ENCODE measurements around the gene KCNQ4.

KCNQ4 gene

DNA sequence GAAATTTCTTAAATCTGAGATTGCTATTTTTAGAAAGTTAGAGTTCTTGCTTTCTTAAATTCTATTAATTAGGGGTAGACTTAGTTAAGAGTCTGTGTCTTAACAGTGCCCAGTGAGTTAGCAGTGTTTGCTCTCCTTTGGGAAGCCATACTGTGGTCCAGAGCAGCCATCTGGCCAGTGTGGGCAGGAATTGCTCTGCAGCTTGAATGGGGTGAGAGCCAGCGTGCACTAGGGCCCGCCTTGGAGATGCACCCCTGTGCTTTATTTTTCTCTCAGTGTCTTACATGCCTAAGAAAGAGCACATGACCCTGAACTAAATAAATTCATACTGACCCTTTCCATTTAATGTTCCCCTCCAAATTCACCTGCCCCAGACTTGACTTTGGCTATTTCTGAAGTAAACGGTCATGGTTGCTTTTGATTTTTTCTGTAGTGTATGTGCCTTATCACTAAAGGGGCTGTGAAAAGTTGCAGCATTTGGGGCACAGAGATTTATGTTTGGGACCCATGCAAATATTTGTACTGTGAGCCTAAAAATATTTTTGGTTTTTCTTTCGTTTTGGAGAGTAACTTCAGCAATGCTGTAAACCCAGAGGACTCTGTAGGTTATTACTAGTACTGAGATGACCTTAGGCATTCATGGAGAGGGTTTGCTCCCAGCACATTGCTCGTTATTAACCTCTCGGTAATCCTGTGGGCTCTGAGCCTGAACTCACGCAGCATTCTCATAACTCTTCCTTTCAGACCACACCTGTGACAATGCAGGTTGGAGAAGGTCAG is 21.3 kb upstream of the KCNQ4 start:
- TF ChIP-seq GATA1 (IDR thresholded peaks at IDR 0.05; ENCODE audit: low read depth, low read length) (no peak), POLR2A (IDR thresholded peaks at IDR 0.05; ENCODE audit: low read length) (no peak)
- no peak for DNase-seq

GRCh38 chr1:40763742-40764532 is 19.6 kb upstream of the KCNQ4 start:
- no peak for TF ChIP-seq GATA1 (IDR thresholded peaks at IDR 0.05; ENCODE audit: low read depth, low read length)
- TF ChIP-seq POLR2A (IDR thresholded peaks at IDR 0.05; ENCODE audit: low read length), result no peak
- DNase-seq, result no peak

GRCh38 chr1:40764981-40765380 is 18.6 kb upstream of the KCNQ4 start:
- DNase-seq, result no peak

GRCh38 chr1:40766017-40766416 is 17.6 kb upstream of the KCNQ4 start:
- TF ChIP-seq POLR2A (IDR thresholded peaks at IDR 0.05; ENCODE audit: low read length), result no peak
- no peak for TF ChIP-seq GATA1 (IDR thresholded peaks at IDR 0.05; ENCODE audit: low read depth, low read length)
- DNase-seq, result no peak

More at GRCh38 chr1:40764981-40765380, 18.6 kb upstream of the KCNQ4 start:
- TF ChIP-seq GATA1 (IDR thresholded peaks at IDR 0.05; ENCODE audit: low read depth, low read length) (no peak), POLR2A (IDR thresholded peaks at IDR 0.05; ENCODE audit: low read length) (no peak)

DNA sequence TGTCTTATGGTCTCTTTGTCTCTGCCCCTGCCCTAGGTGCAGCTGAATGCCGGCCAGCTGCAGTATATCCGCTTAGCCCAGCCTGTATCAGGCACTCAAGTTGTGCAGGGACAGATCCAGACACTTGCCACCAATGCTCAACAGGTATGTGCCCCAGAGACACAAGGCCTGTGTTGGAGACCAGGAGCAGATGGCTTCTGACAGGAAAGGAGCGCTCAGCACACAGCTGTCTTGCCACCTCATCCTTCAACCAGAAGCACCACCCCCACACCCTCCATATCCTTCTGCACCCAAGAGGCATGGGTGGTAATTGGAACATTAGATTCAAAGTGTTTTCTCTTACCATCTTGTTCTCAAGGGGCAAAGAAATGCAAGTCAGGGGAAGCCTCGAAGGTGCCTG is 17.0 kb upstream of the KCNQ4 start:
- DNase-seq, result no peak

GRCh38 chr1:40768146-40768990 is 15.2 kb upstream of the KCNQ4 start:
- DNase-seq, result no peak
- no peak for TF ChIP-seq GATA1 (IDR thresholded peaks at IDR 0.05; ENCODE audit: low read depth, low read length)
- TF ChIP-seq POLR2A (IDR thresholded peaks at IDR 0.05; ENCODE audit: low read length), result no peak

More for the DNA sequence above, 17.0 kb upstream of the KCNQ4 start:
- no peak for TF ChIP-seq GATA1 (IDR thresholded peaks at IDR 0.05; ENCODE audit: low read depth, low read length)

DNA sequence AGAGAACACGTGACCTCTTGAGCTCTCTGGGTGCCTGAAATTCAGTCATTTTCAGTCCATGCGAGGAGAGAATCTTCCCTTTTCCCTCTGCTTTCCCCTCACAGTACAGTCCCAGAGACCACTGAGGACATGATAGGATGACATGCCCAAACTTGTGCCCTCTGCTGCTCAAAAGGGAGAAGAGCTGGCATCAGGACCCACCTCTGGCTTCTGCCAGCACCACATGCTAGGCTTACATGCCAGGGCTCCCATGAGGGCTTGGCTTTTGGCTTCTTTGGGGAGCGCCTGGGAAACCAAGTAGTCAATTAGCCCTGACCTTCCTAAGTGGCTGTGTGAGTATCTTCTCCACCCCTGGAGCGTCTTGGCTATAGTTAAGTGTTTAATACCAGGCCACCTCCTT is 13.8 kb upstream of the KCNQ4 start:
- DNase-seq, result no peak
- TF ChIP-seq POLR2A (IDR thresholded peaks at IDR 0.05; ENCODE audit: low read length), result no peak
- no peak for TF ChIP-seq GATA1 (IDR thresholded peaks at IDR 0.05; ENCODE audit: low read depth, low read length)

- DNase-seq, result no peak
- no peak for TF ChIP-seq POLR2A (IDR thresholded peaks at IDR 0.05; ENCODE audit: low read length)
- TF ChIP-seq GATA1 (IDR thresholded peaks at IDR 0.05; ENCODE audit: low read depth, low read length), result no peak
Measured at GRCh38 chr1:40770296-40771070, 13.1 kb upstream of the KCNQ4 start.

- DNase-seq, result no peak
- TF ChIP-seq POLR2A (IDR thresholded peaks at IDR 0.05; ENCODE audit: low read length) (no peak), GATA1 (IDR thresholded peaks at IDR 0.05; ENCODE audit: low read depth, low read length) (no peak)
Measured at GRCh38 chr1:40772146-40772955, 11.2 kb upstream of the KCNQ4 start.

DNA sequence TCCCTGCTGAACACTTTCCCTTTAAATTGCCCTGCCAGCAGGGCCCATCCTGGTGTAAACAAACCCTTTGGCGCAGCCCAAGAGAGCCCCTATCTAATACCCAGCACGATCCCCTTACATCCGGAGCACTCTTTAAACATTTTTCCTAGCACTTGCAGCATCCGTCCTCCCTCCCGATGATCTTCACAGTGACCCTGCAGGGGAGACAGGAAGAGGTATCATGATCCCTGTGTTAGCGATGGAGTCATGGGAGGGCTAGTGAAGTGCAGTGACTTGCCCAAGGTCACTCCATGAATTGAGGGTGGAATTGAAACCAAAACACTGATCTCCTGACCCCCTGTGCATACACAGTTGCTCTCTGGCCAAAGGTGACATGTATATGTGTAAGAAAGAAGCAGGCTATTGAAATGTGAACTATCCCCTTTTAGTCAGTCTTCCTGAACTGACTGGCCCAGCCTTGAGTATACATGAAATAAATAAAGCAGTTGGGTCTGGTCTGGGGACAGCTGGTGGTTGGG is 9.8 kb upstream of the KCNQ4 start:
- no peak for DNase-seq
- TF ChIP-seq POLR2A (IDR thresholded peaks at IDR 0.05; ENCODE audit: low read length) (no peak), GATA1 (IDR thresholded peaks at IDR 0.05; ENCODE audit: low read depth, low read length) (no peak)

DNA sequence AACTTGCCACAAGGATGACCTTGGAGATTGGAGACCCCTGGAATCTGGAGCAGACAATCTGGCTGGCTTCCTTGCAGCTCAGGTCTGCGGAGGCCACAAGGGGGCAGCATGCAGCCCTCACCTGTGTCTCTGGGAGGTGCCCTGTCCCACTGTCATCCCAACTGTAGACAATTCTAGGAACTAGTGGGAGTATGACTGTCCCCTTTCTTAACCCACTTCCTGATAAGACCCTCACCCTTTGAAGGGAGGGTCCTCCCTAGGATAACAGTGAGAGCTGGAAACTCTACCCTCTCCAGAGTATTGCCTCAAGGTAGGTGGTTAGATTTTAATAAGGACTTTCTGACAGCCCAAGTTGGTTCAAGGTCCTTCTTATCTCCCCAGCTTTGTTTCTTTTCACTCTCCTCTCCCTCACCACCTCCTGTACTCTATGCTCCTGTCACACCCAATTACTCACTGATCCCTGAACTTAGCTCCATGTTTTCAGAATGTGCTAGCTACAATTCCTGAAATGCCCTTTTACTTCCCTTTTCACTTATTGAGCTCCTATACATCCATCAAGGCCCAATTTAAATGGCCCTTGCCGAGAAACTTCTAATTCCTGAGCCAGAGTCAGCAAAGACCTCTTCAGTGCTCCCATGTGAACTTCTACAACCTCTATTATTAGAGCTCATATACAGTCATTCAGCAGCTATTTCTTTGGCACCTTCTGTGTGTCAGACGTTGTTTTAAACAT is 9.2 kb upstream of the KCNQ4 start:
- TF ChIP-seq POLR2A (IDR thresholded peaks at IDR 0.05; ENCODE audit: low read length) (no peak), GATA1 (IDR thresholded peaks at IDR 0.05; ENCODE audit: low read depth, low read length) (no peak)
- DNase-seq, result peak; percentile 63 to 83
